ENCODE measurements around the gene MEF2B. TPM values are rescaled to one million over a fixed set of nuclear protein-coding genes. Genes with fewer than 3 reads are reported as not detected.

Gene MEF2B
- total RNA-seq, 1 donor from 2014 or later = 0.20 TPM

GRCh38 chr19:19101540-19101939, 68.5 kb downstream of the MEF2B start:
- no peak for DNase-seq (ENCODE audit: low read depth in 2 of 2)

DNA sequence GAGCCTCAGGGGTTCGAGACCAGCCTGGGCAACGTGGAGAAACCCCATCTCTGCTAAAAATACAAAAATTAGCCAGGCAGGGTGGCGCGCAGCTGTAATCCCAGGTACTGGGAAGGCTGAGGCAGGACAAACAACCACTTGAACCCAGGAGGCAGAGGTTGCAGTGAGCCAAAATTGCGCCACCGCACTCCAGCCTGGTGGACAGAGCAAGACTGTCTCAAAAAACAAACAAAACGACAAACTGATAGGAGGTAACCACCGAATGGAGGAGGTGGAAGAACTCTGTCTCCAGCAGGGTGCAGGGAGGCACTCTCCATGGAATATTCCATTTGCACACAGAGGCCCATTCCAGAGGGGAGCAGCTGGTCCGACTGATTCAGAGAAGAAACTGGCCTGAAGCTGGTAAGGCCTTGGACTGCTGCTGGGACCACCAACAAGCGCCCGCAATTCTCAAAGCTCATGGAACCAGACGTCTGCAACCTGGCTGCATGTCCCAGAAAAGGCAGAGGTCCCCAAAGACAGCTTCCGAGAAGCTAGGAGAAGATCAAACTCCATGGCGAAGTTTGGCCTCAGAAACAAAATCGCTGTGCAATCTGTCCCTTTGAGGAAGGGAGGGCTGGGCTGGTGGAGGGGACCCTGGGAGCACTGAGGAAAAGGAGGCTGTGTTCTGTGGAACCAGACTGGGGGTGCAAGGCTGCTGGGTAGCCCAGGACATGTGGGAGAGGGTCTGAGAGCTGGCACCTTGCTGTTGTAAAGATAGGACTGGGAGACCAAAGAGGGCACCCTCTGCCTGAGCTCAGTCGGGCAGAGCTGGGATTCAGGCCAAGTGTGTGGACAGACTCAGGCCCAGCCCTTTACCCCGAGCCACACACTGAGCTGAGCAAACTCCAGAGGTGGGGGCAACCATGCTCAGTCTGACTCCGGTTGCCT, 71.1 kb downstream of the MEF2B start:
- DNase-seq (ENCODE audit: low read depth in 2 of 2) = no peak

DNA sequence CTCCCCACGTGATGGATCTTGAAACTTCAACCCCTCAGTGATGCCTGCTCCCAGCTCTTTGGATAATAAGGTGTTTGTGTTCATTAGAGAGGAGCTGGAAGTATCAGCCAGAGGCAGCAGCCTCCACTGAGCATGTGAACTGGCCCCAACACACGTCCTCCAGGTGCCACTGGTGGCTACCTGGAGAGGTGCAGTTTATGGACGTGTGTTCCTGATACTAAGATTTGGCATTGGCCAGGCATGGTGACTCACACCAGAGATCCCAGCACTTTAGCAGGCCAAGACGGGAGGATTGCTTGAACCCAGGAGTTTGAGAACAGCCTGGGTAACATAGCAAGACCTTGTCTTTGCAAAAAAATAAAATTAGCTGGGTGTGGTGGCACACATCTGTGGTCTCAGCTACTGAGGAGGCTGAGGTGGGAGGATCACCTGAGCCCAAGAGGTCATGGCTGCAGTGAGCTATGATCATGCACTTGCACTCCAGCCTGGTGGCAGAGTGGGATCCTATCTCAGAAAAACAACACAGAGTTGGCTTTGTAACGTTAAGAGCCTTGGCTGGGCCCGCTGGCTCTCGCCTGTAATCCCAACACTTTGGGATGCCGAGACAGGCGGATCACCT, 71.9 kb downstream of the MEF2B start:
- DNase-seq (ENCODE audit: low read depth in 2 of 2) = no peak

DNA sequence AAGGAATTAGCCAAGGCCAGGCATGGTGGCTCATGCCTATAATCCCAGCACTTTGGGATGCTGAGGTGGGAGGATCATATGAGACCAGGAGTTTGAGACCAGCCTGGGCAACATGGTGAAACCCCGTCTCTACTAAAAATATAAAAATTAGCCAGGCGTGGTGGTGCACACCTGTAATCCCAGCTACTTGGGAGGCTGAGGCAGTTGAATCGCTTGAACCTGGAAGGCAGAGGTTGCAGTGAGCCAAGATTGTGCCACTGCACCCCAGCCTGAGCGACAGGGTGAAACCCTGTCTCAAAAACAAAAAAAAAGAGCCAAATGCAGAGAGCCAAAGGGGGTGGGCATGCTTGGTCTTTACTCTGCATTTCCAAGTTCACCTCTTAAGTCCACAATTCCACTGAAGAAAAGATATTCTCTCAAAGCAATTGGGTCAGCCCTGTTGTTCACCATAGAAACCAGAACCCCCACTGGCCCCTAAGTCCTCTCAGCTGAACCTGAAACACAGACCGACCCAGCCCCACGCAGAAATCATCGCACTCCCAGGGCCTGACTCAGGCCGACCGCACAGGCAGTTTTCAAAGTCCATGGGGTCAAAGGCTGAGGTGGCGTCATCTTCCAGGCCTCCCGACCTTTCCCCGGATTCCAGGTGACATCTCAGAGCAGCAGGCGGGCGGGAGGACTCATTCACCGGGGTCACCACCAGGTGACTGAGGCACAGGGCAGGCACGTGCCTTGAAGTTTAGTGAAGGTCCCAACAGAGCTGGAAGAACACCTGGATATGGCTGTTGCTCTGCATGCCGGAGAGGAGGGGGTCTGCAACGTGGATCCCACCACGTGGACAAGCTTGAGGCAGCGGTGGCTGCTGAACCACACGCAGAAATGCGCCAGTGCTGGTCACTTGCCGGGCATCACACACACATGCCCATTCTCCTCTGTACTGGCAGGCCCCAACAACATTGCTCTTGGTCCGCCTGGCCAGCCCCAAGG, 73.1 kb downstream of the MEF2B start:
- no peak for DNase-seq (ENCODE audit: low read depth in 2 of 2)

- no peak for DNase-seq (ENCODE audit: low read depth in 2 of 2)
Measured at GRCh38 chr19:19095691-19096090, 74.4 kb downstream of the MEF2B start.

Other genes starting within 250 kb of the MEF2B start
- 124 and 279 TPM in 2 replicates for gene HOMER3, start 229.0 kb downstream of the MEF2B start, total RNA-seq
- gene SUGP2, start 136.7 kb downstream of the MEF2B start, total RNA-seq = 8.1 and 14.7 TPM in 2 replicates
- 32.3 and 49.8 TPM in 2 replicates for gene ARMC6, start 136.7 kb downstream of the MEF2B start, total RNA-seq
- gene SLC25A42, start 106.3 kb downstream of the MEF2B start, total RNA-seq = 2.8 and 3.0 TPM in 2 replicates
- 11.3 and 14.7 TPM in 2 replicates for gene TMEM161A, start 31.8 kb downstream of the MEF2B start, total RNA-seq
- 15.0 and 18.5 TPM in 2 replicates for gene BORCS8, start 21.9 kb upstream of the MEF2B start, total RNA-seq
- 67.5 and 69.5 TPM in 2 replicates for gene RFXANK, start 22.0 kb upstream of the MEF2B start, total RNA-seq
- gene NR2C2AP, start 33.2 kb upstream of the MEF2B start, total RNA-seq = 5.2 and 8.5 TPM in 2 replicates
- gene NCAN, start 41.7 kb upstream of the MEF2B start, total RNA-seq = not detected in 2 replicates
- not detected in 2 replicates for gene TM6SF2, start 103.0 kb upstream of the MEF2B start, total RNA-seq
- gene SUGP1, start 150.2 kb upstream of the MEF2B start, total RNA-seq = 16.1 and 22.6 TPM in 2 replicates
- gene MAU2, start 150.6 kb upstream of the MEF2B start, total RNA-seq = 18.1 and 22.6 TPM in 2 replicates
- gene GATAD2A, start 235.4 kb upstream of the MEF2B start, total RNA-seq = 27.0 and 37.5 TPM in 2 replicates